ENCODE results near the gene UAP1L1. TPM values are rescaled to one million over a fixed set of nuclear protein-coding genes. Genes with fewer than 3 reads are reported as not detected.
"Not testable (repeated sequence)": the region's sequence is repeated elsewhere in the genome, so short reads cannot be mapped to it uniquely, and the experiment has no call there.

The UAP1L1 gene
- total and polyA plus RNA-seq, 5 donors from 2014 or later: 1.3 to 14.8 (median 2.1) TPM

DNA sequence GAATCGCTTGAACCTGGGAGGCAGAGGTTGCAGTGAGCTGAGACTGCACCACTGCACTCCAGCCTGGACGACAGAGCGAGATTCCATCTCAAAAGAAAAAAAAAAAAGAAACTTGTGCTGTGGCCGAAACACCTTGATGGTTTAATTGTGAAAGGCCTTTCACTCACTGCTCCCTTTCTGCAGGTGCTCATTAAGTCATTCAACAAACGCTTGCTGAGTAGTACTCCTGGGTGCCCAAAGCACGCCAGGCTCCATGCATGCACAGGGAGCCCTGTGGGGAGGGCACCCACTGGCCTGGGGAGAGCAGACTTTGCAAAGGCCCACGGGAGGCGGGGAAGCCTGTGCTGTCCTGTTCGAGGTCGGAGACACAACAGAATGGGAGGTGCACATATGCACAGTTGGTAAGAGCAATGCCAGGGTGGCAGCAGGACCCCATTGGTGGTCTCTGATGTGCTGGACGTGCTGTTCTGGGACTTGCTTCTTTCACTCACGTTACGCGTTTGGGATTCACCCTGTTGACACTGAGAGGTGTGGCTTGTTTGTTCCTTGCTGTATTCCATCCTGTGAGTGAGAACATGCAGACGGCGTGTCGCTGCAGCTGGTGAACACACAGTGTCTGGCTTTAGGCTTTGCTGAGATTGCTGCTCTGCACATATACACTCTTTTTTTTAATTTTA is 20.4 kb upstream of the UAP1L1 start:
- Mint-ChIP-seq H3K27me3 (peaks cover 14% of the 10 kb centered on the region), H3K36me3 (no peaks in the 10 kb centered on the region), H3K27ac (no peak overlapping the region), H3K4me1 (peaks cover 0 to 4% (median 0%) of the 10 kb centered on the region in 4 donors), H3K9me3 (no peaks in the 10 kb centered on the region), H3K4me3 (no peak overlapping the region)
- Histone ChIP-seq H3K9me3 (ENCODE audit: control insufficient read depth in 2 of 2, low read length in 2 of 2) (no peaks in the 10 kb centered on the region), H3K36me3 (ENCODE audit: control insufficient read depth, insufficient read depth, low read length) (no peaks in the 10 kb centered on the region), H3K27ac (ENCODE audit: insufficient read depth, low read length, poor library complexity, severe bottlenecking) (no peak overlapping the region), H3K27me3 (ENCODE audit: control insufficient read depth, insufficient read depth, low read length) (peaks cover 3% of the 10 kb centered on the region), H3K4me3 (ENCODE audit: low read depth, low read length) (no peak overlapping the region), H3K4me1 (ENCODE audit: control insufficient read depth, insufficient read depth, low read length, poor library complexity, severe bottlenecking) (peaks cover 18% of the 10 kb centered on the region)
- ATAC-seq (ENCODE audit: low read depth in 2 of 2) (no peak), DNase-seq (no peak)

DNA sequence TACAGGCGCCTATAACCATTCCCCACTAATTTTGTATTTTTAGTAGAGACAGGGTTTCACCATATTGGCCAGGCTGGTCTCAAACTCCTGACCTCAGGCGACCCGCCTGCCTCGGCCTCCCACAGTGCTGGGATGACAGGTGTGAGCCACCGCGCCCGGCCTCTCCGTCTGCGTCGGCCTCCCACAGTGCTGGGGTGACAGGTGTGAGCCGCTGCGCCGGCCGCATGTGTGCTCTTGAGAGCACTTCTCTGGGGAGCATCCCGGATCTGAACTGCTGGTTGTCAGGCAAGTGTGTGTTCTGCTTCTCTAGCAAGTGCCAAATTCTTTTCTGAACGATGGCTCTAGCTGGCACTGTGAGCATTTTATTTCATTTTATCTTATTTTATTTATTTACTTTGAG is 19.8 kb upstream of the UAP1L1 start:
- H3K4me3 Mint-ChIP-seq: peak overlapping the region in 1 of 4 donors; percentile 29
- no peaks in the 10 kb centered on the region for H3K36me3 Mint-ChIP-seq
- DNase-seq: no peak

DNA sequence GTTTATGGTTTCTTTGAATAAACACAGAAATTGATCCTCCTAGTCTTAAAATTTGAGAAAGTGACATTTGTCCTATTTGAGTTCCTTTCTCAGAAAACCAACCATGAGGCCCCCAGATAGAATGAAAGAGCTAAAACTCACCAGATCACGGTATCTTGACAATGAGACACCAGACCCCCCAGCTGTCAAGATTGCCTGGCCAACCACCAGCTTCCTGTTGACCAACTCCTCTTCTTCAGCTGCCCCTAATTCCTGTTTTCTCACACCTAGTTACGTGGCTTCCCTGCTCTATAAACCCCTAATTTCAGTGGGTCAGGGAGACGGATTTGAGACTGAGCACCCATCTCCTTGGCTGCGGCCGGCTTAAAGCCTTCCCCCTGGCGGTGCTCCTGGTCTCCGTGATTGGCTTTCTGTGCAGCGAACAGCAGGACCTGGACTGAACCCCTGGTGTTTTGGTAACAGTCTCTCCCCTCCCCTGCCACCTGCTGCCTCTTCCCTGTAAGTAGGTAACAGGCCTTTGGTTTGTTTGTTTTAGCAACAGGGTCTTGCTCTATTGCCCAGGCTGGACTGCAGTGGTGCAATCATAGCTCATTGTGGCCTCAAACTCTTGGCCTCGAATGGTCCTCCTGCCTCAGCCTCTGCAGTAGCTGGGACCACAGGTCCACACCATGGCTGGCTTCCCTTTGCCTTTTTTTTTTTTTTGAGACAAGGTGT is 18.6 kb upstream of the UAP1L1 start:
- Mint-ChIP-seq H3K4me3 (no peak overlapping the region), H3K4me1 (no peaks in the 10 kb centered on the region), H3K27me3 (peaks cover 13% of the 10 kb centered on the region), H3K27ac (no peak overlapping the region), H3K9me3 (no peaks in the 10 kb centered on the region), H3K36me3 (no peaks in the 10 kb centered on the region)
- DNase-seq (no peak), ATAC-seq (ENCODE audit: low read depth in 2 of 2) (no peak)
- no peaks in the 10 kb centered on the region for H3K9me3 ChIP-seq (ENCODE audit: control insufficient read depth in 2 of 2, low read length in 2 of 2)
- H3K4me3 ChIP-seq (ENCODE audit: low read depth, low read length): no peak overlapping the region
- H3K27ac ChIP-seq (ENCODE audit: insufficient read depth, low read length, poor library complexity, severe bottlenecking): no peak overlapping the region
- no peaks in the 10 kb centered on the region for H3K36me3 ChIP-seq (ENCODE audit: control insufficient read depth, insufficient read depth, low read length)
- H3K4me1 ChIP-seq (ENCODE audit: control insufficient read depth, insufficient read depth, low read length, poor library complexity, severe bottlenecking): peaks cover 7% of the 10 kb centered on the region
- no peaks in the 10 kb centered on the region for H3K27me3 ChIP-seq (ENCODE audit: control insufficient read depth, insufficient read depth, low read length)

More for the DNA sequence above, 19.8 kb upstream of the UAP1L1 start:
- Mint-ChIP-seq H3K9me3 (no peaks in the 10 kb centered on the region), H3K27me3 (peaks cover 13% of the 10 kb centered on the region), H3K27ac (no peak overlapping the region), H3K4me1 (peaks cover 0 to 4% (median 0%) of the 10 kb centered on the region in 4 donors)
- peaks cover 18% of the 10 kb centered on the region for H3K4me1 ChIP-seq (ENCODE audit: control insufficient read depth, insufficient read depth, low read length, poor library complexity, severe bottlenecking)
- no peak for ATAC-seq (ENCODE audit: low read depth in 2 of 2)
- H3K27ac ChIP-seq (ENCODE audit: insufficient read depth, low read length, poor library complexity, severe bottlenecking): no peak overlapping the region
- H3K9me3 ChIP-seq (ENCODE audit: control insufficient read depth in 2 of 2, low read length in 2 of 2): no peaks in the 10 kb centered on the region
- H3K36me3 ChIP-seq (ENCODE audit: control insufficient read depth, insufficient read depth, low read length): no peaks in the 10 kb centered on the region
- peaks cover 1% of the 10 kb centered on the region for H3K27me3 ChIP-seq (ENCODE audit: control insufficient read depth, insufficient read depth, low read length)
- H3K4me3 ChIP-seq (ENCODE audit: low read depth, low read length): no peak overlapping the region

DNA sequence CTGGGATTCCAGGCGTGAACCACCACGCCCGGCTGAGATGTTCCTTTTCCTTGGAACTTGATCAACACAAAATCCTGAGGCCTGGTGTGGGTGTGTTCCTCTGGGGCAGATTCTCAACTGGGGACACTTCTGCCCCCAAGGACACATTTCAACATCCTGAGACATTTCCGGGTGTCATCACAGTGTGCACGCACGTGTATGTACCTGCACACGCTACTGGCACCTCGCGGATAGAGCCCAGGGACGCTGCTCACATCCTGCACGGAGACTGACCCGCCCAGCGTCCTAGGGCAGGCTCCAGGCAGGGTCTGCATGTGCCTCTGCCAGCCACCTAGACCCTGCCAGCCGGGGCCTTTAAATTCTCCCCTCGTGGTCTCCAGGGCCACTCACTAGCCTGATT is 14.9 kb upstream of the UAP1L1 start:
- DNase-seq (no peak), ATAC-seq (ENCODE audit: low read depth in 2 of 2) (no peak)
- no peak overlapping the region for H3K27ac Mint-ChIP-seq
- no peaks in the 10 kb centered on the region for H3K9me3 ChIP-seq (ENCODE audit: control insufficient read depth in 2 of 2, low read length in 2 of 2)
- no peaks in the 10 kb centered on the region for H3K36me3 Mint-ChIP-seq
- no peak overlapping the region for H3K27ac ChIP-seq (ENCODE audit: insufficient read depth, low read length, poor library complexity, severe bottlenecking)
- peaks cover 1% of the 10 kb centered on the region for H3K4me1 ChIP-seq (ENCODE audit: control insufficient read depth, insufficient read depth, low read length, poor library complexity, severe bottlenecking)
- peaks cover 5% of the 10 kb centered on the region for H3K27me3 Mint-ChIP-seq
- H3K27me3 ChIP-seq (ENCODE audit: control insufficient read depth, insufficient read depth, low read length): no peaks in the 10 kb centered on the region
- H3K4me1 Mint-ChIP-seq: peaks cover 0 to 3% (median 1%) of the 10 kb centered on the region in 4 donors
- no peaks in the 10 kb centered on the region for H3K36me3 ChIP-seq (ENCODE audit: control insufficient read depth, insufficient read depth, low read length)
- no peaks in the 10 kb centered on the region for H3K9me3 Mint-ChIP-seq
- no peak overlapping the region for H3K4me3 ChIP-seq (ENCODE audit: low read depth, low read length)
- no peak overlapping the region for H3K4me3 Mint-ChIP-seq

DNA sequence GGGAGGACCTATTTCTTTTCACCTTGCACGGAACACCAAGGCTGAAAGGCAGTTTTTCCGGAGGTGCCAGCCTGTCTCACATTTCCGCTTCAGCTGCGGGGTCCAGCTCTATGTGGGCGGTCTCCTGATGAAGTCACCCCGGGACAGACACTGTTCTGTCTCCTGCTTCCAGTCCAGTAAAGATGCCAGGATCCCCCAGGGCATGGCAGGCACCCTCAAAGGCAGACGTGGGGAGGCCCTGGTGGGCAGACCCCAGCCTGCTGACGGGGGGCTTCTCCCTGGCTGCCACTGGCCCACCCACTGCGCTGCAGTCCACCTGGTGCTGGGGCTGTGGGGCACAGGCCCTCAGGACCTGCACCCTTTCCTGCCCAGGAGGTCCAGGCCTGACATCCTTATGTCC is 14.5 kb upstream of the UAP1L1 start:
- H3K4me1 ChIP-seq (ENCODE audit: control insufficient read depth, insufficient read depth, low read length, poor library complexity, severe bottlenecking); H3K4me3 ChIP-seq (ENCODE audit: low read depth, low read length); H3K27me3 ChIP-seq (ENCODE audit: control insufficient read depth, insufficient read depth, low read length); H3K36me3 ChIP-seq (ENCODE audit: control insufficient read depth, insufficient read depth, low read length); H3K4me1 Mint-ChIP-seq; H3K27ac Mint-ChIP-seq; ATAC-seq (ENCODE audit: low read depth in 2 of 2); DNase-seq; H3K27me3 Mint-ChIP-seq; H3K4me3 Mint-ChIP-seq; H3K9me3 ChIP-seq (ENCODE audit: control insufficient read depth in 2 of 2, low read length in 2 of 2); H3K9me3 Mint-ChIP-seq; H3K36me3 Mint-ChIP-seq; H3K27ac ChIP-seq (ENCODE audit: insufficient read depth, low read length, poor library complexity, severe bottlenecking): not testable (repeated sequence)

DNA sequence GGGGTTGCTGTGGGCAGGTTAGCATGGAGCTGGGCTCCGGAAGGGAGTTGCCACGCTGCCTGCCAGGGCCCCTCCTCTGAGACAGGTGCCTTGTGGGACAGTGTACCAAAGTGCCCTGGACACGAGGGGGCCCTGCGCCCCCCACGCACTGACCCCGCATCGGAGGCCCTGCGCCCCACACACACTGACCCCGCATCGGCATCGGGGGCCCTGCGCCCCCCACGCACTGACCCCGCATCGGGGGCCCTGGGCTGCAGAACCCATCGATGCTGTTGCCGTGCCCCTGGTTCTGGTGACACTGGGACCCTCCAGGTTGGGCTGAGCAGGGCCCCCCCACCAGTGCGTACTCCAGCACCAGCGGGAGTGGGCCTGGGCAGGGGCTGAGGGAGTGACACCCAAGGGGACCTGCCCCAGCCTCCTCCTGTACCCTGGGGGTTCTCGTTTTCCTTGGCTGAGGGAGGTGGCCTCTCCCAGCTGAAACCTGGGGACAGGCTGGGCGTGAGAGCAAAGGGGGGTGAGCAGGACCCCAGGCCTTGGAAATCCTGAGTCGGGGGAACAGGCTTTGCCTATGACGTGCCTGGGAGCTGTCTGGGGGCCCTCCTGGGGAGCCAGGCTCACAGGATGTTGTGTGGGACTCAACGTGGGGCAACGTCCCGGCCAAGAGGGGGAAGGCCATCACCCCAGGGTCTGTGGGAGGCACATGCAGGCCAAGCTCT is 13.8 kb upstream of the UAP1L1 start:
- Mint-ChIP-seq H3K4me3 (no peak overlapping the region), H3K4me1 (peaks cover 4 to 8% (median 7%) of the 10 kb centered on the region in 4 donors), H3K27ac (no peak overlapping the region), H3K9me3 (peaks cover 0 to 1% (median 0%) of the 10 kb centered on the region in 7 donors), H3K36me3 (no peaks in the 10 kb centered on the region), H3K27me3 (peaks cover 4% of the 10 kb centered on the region)
- Histone ChIP-seq H3K27me3 (ENCODE audit: control insufficient read depth, insufficient read depth, low read length) (no peaks in the 10 kb centered on the region), H3K9me3 (ENCODE audit: control insufficient read depth in 2 of 2, low read length in 2 of 2) (no peaks in the 10 kb centered on the region), H3K36me3 (ENCODE audit: control insufficient read depth, insufficient read depth, low read length) (no peaks in the 10 kb centered on the region), H3K4me3 (ENCODE audit: low read depth, low read length) (no peak overlapping the region), H3K4me1 (ENCODE audit: control insufficient read depth, insufficient read depth, low read length, poor library complexity, severe bottlenecking) (peaks cover 8% of the 10 kb centered on the region), H3K27ac (ENCODE audit: insufficient read depth, low read length, poor library complexity, severe bottlenecking) (no peak overlapping the region)
- no peak for DNase-seq
- ATAC-seq (ENCODE audit: low read depth in 2 of 2): no peak

DNA sequence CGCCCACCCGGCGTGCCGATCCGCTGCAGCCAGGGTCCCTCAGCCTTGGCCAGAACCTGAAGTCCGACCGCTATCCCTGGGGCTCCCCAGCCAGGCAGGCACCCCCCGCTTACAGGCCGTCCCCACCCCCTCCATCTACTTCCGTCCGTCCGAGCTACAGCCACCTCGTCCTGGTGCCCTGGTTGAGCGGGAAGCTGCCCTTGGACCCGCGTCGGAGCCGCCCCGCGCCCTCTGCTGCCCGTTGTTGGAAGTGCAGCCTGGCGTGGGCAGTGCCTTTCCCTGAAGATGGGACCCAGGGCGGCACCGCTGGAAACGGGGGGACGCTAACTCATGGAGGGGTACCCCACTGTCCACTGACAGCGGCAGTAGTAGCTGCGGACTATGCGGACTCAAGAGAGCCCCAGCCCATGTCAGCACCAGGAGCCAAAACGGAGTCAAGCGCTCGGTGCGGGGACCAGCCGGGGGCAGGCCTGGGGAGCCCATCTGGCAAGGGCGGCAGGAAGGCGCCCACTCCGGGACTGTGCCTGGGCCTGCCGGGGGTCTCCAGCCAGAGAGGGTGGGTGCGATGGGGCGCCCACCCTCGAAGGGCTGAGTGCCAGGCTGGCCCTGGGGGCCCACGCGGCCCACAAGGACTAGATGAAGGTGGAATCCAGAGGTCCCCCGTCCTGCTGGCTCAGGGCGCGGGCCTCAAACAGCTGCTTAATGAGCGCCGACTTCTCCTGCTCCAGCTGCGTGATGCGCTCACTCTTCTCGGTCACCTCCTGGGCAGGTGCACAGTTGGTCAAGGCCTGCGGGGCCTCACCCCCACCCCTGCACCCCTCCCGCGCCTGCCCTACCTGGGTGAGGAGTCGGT is 13.1 kb upstream of the UAP1L1 start:
- no peaks in the 10 kb centered on the region for H3K27me3 ChIP-seq (ENCODE audit: control insufficient read depth, insufficient read depth, low read length)
- Mint-ChIP-seq H3K36me3 (no peaks in the 10 kb centered on the region), H3K27me3 (peaks cover 4% of the 10 kb centered on the region), H3K4me1 (peaks cover 4 to 9% (median 7%) of the 10 kb centered on the region in 4 donors), H3K4me3 (no peak overlapping the region), H3K9me3 (peaks cover 0 to 1% (median 0%) of the 10 kb centered on the region in 7 donors), H3K27ac (peak overlapping the region in 1 of 3 donors; percentile 88)
- DNase-seq (peak in 2 of 3 donors; percentile 37 to 49), ATAC-seq (ENCODE audit: low read depth in 2 of 2) (no peak)
- peaks cover 15% of the 10 kb centered on the region for H3K4me1 ChIP-seq (ENCODE audit: control insufficient read depth, insufficient read depth, low read length, poor library complexity, severe bottlenecking)
- H3K4me3 ChIP-seq (ENCODE audit: low read depth, low read length): no peak overlapping the region
- no peaks in the 10 kb centered on the region for H3K36me3 ChIP-seq (ENCODE audit: control insufficient read depth, insufficient read depth, low read length)
- no peak overlapping the region for H3K27ac ChIP-seq (ENCODE audit: insufficient read depth, low read length, poor library complexity, severe bottlenecking)
- H3K9me3 ChIP-seq (ENCODE audit: control insufficient read depth in 2 of 2, low read length in 2 of 2): no peaks in the 10 kb centered on the region
